COR-L47 (cell line): ENCODE results near the gene MCAM.

ENCODE experiments used
- DNase-seq: peaks from one replicate; lab custom pipeline; 2025; lab: John Stamatoyannopoulos, UW

Gene MCAM

DNA sequence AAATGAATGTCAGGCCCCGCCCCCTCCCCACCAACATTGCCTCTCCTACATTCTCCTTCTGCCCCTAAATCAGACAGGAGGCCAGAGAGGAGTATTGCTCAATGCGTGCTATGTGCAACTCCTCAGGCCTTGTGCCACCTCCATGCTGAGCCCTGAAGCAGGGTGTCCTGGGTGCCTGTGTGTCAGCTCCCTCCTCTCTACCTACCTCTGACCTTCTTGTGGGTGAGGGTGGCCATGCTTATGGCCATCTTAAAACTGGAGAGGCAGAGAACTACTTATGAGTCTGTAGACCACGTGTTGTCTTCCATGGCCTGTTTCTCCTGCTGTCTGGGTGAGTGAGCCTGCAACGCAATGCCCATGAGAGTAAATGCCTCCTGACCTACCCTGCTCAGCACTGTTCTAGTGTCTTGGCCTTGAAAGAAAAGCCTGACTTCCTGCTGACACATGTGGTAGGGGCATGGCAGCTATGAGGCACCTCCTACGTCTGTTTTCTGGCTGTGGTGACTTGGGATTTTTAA lies 10.5 kb downstream of the MCAM start:
- no peak for DNase-seq

DNA sequence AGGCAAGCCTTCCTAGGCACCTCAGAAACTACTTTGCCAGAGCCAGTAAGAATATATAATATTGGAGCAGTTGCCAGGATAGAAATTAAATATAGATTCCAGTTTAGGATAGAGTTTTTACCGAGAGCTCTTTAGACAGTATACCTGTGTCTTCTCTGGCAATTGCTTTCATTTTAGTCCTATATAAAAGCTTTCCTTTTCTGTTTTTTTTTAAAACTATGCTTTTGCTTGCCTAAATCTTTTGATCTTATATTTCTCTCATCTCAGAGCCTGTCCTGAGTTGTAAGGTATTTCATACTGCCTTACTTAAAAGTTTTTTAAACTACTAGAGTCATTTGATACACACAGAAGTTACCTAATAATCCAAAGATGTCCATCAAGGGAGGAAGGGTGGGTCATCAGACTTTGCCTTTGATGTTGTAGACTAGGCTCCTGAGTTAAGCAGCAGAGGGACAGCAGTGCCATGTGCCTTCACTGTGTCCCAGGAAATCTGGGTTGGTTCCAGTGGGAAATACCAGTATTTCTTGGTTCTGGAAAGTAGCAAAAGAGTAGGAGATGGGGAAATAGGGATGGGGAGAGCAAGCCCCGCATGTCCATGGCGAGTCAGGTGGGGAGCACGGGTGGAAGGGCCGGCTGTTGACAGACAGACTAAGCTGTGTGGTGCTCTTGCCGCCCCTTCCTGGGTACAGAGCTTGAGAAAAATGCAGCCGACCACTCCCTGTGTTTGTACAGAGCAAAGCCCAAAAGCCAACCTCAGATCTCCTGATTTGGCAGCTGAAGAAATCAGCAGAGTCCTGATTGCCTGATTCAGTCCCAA lies 11.2 kb downstream of the MCAM start:
- DNase-seq = no peak

- DNase-seq = no peak
Observed at GRCh38 chr11:119303227-119303718, 13.7 kb downstream of the MCAM start.

DNA sequence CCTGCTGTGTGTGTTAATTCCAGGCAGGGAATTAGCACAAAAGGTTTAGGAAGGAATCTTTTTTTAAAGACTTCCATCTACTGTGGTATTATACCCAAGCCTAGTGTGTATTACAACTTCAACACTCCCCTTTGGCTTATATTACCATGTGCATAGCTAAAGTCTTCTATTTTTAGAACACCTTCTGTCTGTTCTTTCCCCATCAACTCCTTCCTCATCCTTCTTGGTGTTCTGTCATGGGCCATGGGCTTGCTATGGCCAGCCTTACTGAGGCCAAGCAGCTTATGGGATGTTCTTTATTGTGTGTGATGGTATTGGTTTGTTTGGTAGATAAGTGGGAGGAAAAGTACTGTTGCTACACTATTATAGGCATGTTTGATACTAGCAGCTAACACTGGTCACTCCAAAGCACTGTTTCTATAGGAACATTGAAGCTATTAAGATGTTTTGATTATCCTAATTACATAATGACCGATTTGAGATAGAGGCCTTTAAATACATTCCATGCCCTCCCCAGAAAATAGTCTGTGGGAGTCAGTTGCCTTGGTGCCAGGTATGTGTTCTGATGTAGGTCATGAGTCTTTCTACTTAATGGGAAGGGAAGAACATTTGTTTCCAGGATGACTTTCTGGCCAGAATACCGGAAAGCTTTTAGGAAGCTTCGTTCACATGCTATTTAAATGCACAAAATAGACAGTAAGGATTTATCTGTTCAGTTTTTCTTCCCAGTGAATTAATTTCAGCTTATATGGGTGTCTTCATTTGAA lies 16.5 kb downstream of the MCAM start:
- DNase-seq = no peak

DNA sequence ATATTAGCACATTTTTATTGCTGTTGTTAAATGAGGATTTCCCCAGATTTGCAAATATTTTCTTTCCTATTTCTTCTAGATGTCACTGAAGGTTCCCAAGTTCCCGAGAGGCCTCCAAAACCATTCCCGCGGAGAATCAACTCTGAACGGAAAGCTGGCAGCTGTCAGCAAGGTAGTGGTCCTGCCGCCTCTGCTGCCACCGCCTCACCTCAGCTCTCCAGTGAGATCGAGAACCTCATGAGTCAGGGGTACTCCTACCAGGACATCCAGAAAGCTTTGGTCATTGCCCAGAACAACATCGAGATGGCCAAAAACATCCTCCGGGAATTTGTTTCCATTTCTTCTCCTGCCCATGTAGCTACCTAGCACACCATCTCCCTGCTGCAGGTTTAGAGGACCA lies 17.5 kb downstream of the MCAM start:
- no peak for DNase-seq

- DNase-seq = no peak
Observed at GRCh38 chr11:119298726-119299125, 18.2 kb downstream of the MCAM start.

DNA sequence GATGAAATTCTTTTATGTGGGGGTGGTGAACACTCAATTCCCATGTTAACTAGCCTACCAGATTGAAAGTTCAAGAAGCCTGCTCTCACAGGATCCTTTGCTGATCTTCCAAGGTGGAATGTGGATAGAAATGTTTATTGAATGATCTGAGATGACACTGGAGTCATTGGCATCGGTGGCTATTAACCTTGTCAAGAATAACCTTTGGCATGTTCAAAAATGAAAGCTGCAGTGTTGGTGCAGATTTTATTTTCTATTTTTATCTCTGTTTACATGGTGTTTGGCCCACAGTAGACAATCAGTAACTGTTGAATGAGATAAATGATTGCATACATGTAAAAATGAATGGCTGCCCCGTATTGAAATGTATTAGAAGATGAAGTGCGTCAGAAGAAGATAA lies 19.0 kb downstream of the MCAM start:
- DNase-seq = no peak

GRCh38 chr11:119295178-119295577 lies 21.8 kb downstream of the MCAM start:
- DNase-seq = no peak

DNA sequence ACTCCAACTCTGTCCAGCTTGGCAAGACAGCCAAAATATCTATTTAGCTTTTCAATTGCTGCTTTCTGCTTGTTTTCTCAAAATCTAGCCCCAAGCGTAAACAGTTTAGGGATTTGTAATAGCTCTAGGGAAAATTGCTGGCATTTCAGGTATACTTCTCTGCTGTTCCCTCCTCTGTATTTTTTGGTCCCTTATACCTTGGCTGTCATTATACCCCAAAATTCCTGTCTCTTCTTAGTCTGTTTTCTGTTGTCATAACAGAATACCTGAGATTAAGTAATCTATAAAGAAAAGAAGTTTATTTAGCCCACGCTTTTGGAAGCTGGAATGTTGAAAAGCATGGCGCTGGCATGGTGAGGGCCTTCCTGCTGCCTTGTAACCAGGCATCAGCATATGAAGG lies 23.5 kb downstream of the MCAM start:
- no peak for DNase-seq

- no peak for DNase-seq
Observed at GRCh38 chr11:119290894-119291497, 25.9 kb downstream of the MCAM start.

GRCh38 chr11:119288219-119288618 lies 28.7 kb downstream of the MCAM start:
- no peak for DNase-seq

- no peak for DNase-seq
Observed at GRCh38 chr11:119285431-119285830, 31.5 kb downstream of the MCAM start.

DNA sequence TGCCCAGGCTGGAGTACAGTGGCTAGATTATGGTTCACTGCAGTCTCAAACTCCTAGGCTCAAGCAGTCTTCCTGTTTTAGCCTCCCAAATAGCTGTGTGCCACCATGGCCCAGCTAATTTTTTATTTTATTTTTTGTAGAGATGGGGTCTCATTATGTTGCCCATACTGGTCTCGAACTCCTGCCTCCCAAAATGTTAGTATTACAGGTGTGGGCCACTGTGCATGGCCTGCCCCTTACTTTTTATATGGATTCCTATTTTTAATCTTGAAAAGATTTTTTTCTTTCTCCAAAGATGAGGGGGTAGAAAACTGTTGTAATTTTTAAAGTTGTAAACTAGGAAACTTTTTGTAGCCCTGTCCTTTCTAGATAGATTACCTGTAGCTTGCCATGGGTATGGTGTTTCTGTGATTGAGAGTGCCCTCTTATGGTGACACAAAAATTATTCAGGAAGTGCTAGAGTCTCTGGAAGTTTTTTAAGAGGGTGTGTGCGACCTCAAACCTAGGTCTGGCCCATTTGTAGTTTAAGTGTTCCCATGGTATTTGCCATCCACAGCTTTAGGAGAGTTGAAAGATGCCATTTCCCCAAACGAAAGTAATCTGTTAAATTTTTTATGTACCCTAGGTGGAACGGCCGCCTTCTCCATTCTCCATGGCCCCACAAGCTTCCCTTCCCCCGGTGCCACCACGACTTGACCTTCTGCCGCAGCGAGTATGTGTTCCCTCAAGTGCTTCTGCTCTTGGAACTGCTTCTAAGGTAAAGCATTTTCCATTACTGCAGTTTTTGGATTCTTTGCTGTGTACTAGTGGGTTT lies 32.4 kb downstream of the MCAM start:
- DNase-seq = peak; percentile 10

DNA sequence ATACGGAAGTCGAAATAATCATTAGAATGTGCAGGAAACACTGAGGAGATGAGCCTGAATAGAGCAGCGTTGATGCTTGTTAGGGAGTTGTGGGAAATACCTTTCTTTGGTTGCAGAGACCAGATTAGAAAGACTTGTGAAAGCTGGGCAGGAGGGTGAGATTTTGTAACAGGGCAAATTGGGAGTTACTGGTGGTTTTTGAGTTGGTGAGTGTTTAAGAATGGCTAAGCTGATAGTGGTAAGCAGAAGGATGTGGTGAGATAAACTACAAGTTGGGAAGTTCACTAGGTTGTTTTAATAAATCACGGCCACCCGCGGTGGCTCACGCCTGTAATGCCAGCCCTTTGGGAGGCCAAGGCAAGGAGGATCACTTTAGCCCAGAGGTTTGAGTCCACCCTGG lies 34.4 kb downstream of the MCAM start:
- no peak for DNase-seq

DNA sequence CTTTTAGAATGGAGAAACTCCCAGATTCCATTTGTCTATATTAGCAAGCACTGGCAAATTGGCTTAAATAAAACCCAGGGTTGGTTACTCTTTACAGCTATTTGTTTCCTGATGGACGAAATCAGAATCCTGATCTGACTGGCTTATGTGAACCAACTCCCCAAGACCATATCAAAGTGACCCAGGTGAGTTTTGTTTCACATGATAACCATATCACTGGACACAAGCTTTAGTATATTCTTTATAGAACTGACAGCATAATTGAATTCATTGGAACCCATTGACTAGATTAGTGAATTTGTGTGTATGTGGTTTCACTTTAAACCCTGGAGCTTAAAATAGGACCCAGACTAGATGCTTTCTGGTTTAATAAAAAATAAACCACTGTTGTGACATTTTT lies 39.3 kb downstream of the MCAM start:
- DNase-seq = no peak

GRCh38 chr11:119273721-119274120 lies 43.2 kb downstream of the MCAM start:
- DNase-seq = no peak

- DNase-seq = no peak
Observed at GRCh38 chr11:119267645-119268044, 49.3 kb downstream of the MCAM start.

- no peak for DNase-seq
Observed at GRCh38 chr11:119266517-119267255, 50.2 kb downstream of the MCAM start.

GRCh38 chr11:119266063-119266462 lies 50.9 kb downstream of the MCAM start:
- no peak for DNase-seq

DNA sequence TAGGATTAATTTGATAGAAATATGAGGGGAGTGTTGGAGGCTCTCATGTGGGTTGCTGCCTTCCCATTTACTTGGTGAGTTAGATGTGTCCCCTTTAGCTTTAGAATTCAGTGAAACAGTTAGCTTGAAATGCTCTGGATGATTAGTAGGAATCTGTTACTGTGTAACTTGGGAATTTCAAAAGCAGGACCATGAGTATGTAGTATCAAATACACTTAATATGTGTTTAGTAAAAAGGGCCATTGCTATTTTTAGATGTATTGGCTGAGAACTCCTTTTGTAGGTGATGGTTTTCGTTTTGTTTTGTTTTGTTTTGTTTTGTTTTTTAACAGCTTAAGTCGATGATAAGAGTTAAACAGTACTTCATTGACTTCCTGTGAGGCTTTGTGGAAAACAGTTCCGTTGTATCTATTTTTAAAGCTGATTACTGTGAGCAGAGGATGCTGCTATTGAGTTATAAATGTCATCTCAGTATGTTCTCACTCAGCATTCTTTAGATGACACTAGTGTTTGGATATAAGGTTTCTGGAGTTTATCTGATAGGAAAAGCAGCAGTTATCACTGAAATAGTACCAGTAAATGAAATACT lies 53.5 kb downstream of the MCAM start:
- DNase-seq = no peak
